Measurements from ENCODE around the gene ATP11A. TPM values are rescaled to one million over a fixed set of nuclear protein-coding genes. Genes with fewer than 3 reads are reported as not detected.

Gene ATP11A
- total RNA-seq, 1 donor from 2014 or later: 96.5 TPM

Other genes starting within 250 kb of the ATP11A start
- 20.7 TPM for gene TUBGCP3, start 101.9 kb upstream of the ATP11A start, total RNA-seq